NT2/D1 (cell line): ENCODE results near the gene CCL2.

ENCODE experiments used
- YY1 ChIP-seq: IDR thresholded peaks from 2 replicates; pipeline ENCODE4 v1.6.1; 2011; ENCODE audit not compliant: insufficient read length, insufficient read depth
- ZNF274 ChIP-seq: IDR thresholded peaks from 2 replicates; pipeline ENCODE4 v1.6.1; 2011; ENCODE audit warnings: mild to moderate bottlenecking, low read depth, low read length

DNA sequence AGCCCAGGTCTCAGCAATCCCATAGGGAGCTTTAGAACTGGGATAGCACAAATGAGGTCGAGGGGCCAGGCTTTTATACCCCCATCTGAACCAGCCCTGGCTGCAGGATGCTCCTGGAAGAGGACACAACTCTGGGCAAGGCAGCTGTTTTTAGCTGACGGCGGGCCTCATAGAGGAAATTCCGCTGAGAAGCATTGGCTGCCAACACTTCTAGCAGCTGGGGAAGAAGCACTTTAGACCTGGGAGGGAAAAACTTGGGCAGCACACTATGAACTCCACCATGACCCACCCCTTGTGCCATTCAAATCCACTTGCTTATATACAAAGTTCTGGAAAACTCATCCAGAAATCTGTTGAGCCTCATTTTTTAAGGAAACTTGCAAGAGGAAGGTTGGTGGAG is 35.5 kb downstream of the CCL2 start:
- TF ChIP-seq YY1: no peak
- no peak for TF ChIP-seq ZNF274
